Transverse colon (tissue), 3 donors: ENCODE results near the gene FAM89B.

Experiments
- CTCF ChIP-seq, 5 experiments: fragments of 200-600 bp in 3 of 5; fragments of 450-650 bp in 2 of 5; sonication (generic) in 3 of 5; IDR thresholded peaks; 1 replicate in 2 of 5; 2 replicates in 3 of 5; pipeline ENCODE4 v1.5.1; 2016 to 2017; ENCODE audit warnings: antibody characterized with exemption in 5 of 5, inconsistent platforms in 3 of 5, mild to moderate bottlenecking in 2 of 5, moderate library complexity in 1 of 5
- EP300 ChIP-seq: sonication (generic); formaldehyde crosslinking; IDR thresholded peaks from one replicate; pipeline ENCODE4 v1.6.1; 2017; ENCODE audit warnings: antibody characterized with exemption, low read depth
- POLR2A ChIP-seq: fragments of 450-650 bp; IDR thresholded peaks from one replicate; pipeline ENCODE4 v1.6.1; 2016; ENCODE audit warnings: antibody characterized with exemption, mild to moderate bottlenecking, moderate library complexity

DNA sequence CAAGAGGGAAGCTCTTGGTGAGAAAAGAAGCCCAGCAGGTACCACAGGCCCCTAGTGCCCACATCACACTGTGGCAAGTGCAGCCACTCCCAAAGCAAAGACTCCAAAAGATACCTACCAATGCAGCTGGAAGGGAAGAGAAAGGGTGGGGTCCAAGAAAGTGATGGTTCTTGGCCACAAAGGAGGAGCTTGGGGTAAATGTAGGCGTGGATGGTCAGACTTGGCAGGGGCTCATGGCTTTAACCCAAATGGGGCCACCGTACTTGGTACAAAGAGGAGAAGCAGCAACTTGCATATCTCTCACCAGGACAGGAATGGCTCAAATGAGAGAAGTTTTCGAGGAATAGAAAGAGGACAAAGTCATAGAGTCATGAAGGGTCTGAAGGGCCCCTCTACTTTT lies 36.9 kb downstream of the FAM89B start:
- TF ChIP-seq POLR2A (no peak), EP300 (no peak), CTCF (IDR thresholded peaks at IDR 0.05) (no peak)
